Measurements from ENCODE around the gene ATG16L2. TPM values are rescaled to one million over a fixed set of nuclear protein-coding genes. Genes with fewer than 3 reads are reported as not detected.

ATG16L2 gene
- total and polyA plus RNA-seq, 4 donors = 42.6 to 86.0 (median 61.4) TPM

GRCh38 chr11:72828081-72828567, 13.9 kb downstream of the ATG16L2 start:
- ATAC-seq (ENCODE audit: insufficient read depth, low FRiP score) (no peak), DNase-seq (no peak)
- no peaks in the 10 kb centered on the region for H3K27me3 ChIP-seq (ENCODE audit: control insufficient read depth in 3 of 3, insufficient read depth in 3 of 3, low read length in 2 of 3)
- no peaks in the 10 kb centered on the region for H3K9me3 ChIP-seq (ENCODE audit: control insufficient read depth in 4 of 4, insufficient read depth in 3 of 4, low read length in 3 of 4)
- H3K4me3 ChIP-seq = no peak overlapping the region
- no peak overlapping the region for H3K9ac ChIP-seq (ENCODE audit: insufficient read depth in 1 of 2, low read length in 2 of 2)
- H3K4me1 ChIP-seq (ENCODE audit: control insufficient read depth in 5 of 5, insufficient read depth in 5 of 5, low read length in 5 of 5) = peaks cover 4 to 9% (median 7%) of the 10 kb centered on the region in 5 donors
- H3K36me3 ChIP-seq (ENCODE audit: control insufficient read depth in 4 of 4, insufficient read depth in 4 of 4, low read length in 4 of 4) = peaks cover 0 to 17% (median 8%) of the 10 kb centered on the region in 4 donors
- 65 to 71% methylated on average over 11 of the region's 11 CpGs for WGBS, 2 donors
- H3K27ac ChIP-seq (ENCODE audit: low read depth in 1 of 2, low read length in 1 of 2) = peak overlapping the region in 1 of 2 donors; percentile 20
- no peak for TF ChIP-seq CTCF (IDR thresholded peaks at IDR 0.05; ENCODE audit: control extremely low read depth, extremely low read depth)

- ATAC-seq (ENCODE audit: insufficient read depth, low FRiP score) (no peak), DNase-seq (no peak)
- Histone ChIP-seq H3K4me3 (no peak overlapping the region), H3K27ac (ENCODE audit: low read depth in 1 of 2, low read length in 1 of 2) (peak overlapping the region in 1 of 2 donors; percentile 20), H3K9ac (ENCODE audit: insufficient read depth in 1 of 2, low read length in 2 of 2) (no peak overlapping the region), H3K4me1 (ENCODE audit: control insufficient read depth in 5 of 5, insufficient read depth in 5 of 5, low read length in 5 of 5) (peaks cover 4 to 13% (median 10%) of the 10 kb centered on the region in 5 donors), H3K36me3 (ENCODE audit: control insufficient read depth in 4 of 4, insufficient read depth in 4 of 4, low read length in 4 of 4) (peaks cover 0 to 15% (median 9%) of the 10 kb centered on the region in 4 donors), H3K9me3 (ENCODE audit: control insufficient read depth in 4 of 4, insufficient read depth in 3 of 4, low read length in 3 of 4) (no peaks in the 10 kb centered on the region), H3K27me3 (ENCODE audit: control insufficient read depth in 3 of 3, insufficient read depth in 3 of 3, low read length in 2 of 3) (no peaks in the 10 kb centered on the region)
- WGBS, 2 donors = 85% methylated on average over 7 of the region's 7 CpGs
- no peak for TF ChIP-seq CTCF (IDR thresholded peaks at IDR 0.05; ENCODE audit: control extremely low read depth, extremely low read depth)
Measured at GRCh38 chr11:72828692-72829101, 14.5 kb downstream of the ATG16L2 start.

- no peaks in the 10 kb centered on the region for H3K27me3 ChIP-seq (ENCODE audit: control insufficient read depth in 3 of 3, insufficient read depth in 3 of 3, low read length in 2 of 3)
Measured at GRCh38 chr11:72829178-72829577, 15.0 kb downstream of the ATG16L2 start.

More at GRCh38 chr11:72829178-72829577, 15.0 kb downstream of the ATG16L2 start:
- H3K9me3 ChIP-seq (ENCODE audit: control insufficient read depth in 4 of 4, insufficient read depth in 3 of 4, low read length in 3 of 4) = no peaks in the 10 kb centered on the region
- TF ChIP-seq CTCF (IDR thresholded peaks at IDR 0.05; ENCODE audit: control extremely low read depth, extremely low read depth) = no peak
- ATAC-seq (ENCODE audit: insufficient read depth, low FRiP score) (no peak), DNase-seq (no peak)
- peaks cover 0 to 15% (median 9%) of the 10 kb centered on the region in 4 donors for H3K36me3 ChIP-seq (ENCODE audit: control insufficient read depth in 4 of 4, insufficient read depth in 4 of 4, low read length in 4 of 4)
- H3K4me1 ChIP-seq (ENCODE audit: control insufficient read depth in 5 of 5, insufficient read depth in 5 of 5, low read length in 5 of 5) = peaks cover 4 to 17% (median 11%) of the 10 kb centered on the region in 5 donors
- H3K27ac ChIP-seq (ENCODE audit: low read depth in 1 of 2, low read length in 1 of 2) = no peak overlapping the region
- H3K4me3 ChIP-seq = no peak overlapping the region
- 90 to 93% methylated on average over 13 of the region's 13 CpGs for WGBS, 2 donors
- H3K9ac ChIP-seq (ENCODE audit: insufficient read depth in 1 of 2, low read length in 2 of 2) = no peak overlapping the region

All from lung (tissue), 12 donors.